BE2C (cell line): ENCODE results near the gene THADA.

Experiments used
- DNase-seq: peaks from one replicate; pipeline ENCODE4 v3.0.0-alpha.2; 2020
- H3K27me3 ChIP-seq: fragments of 250-450 bp; sonication (Bioruptor Pico); 2 replicates; pipeline ENCODE4 v1.5.1; 2020; ENCODE audit warnings: mild to moderate bottlenecking
- H3K36me3 ChIP-seq: fragments of 250-450 bp; sonication (Bioruptor Pico); 2 replicates; pipeline ENCODE4 v1.5.1; 2020; ENCODE audit warnings: mild to moderate bottlenecking
- H3K4me1 ChIP-seq: fragments of 250-450 bp; sonication (Bioruptor Pico); 2 replicates; pipeline ENCODE4 v1.5.1; 2020
- H3K4me3 ChIP-seq: 2 replicates; pipeline ENCODE4 v1.5.1; 2011; ENCODE audit warnings: low read depth, low read length
- H3K9me3 ChIP-seq: fragments of 250-450 bp; sonication (Bioruptor Pico); 2 replicates; pipeline ENCODE4 v1.5.1; 2020
- TF ChIP-seq, protein P1 (sequence below): IDR thresholded peaks from 2 replicates; pipeline ENCODE4 v1.5.1; 2012; ENCODE audit warnings: mild to moderate bottlenecking, low read depth, low read length

The THADA gene

GRCh38 chr2:43616967-43617680 is 21.3 kb upstream of the THADA start:
- TF ChIP-seq, protein P1, sequence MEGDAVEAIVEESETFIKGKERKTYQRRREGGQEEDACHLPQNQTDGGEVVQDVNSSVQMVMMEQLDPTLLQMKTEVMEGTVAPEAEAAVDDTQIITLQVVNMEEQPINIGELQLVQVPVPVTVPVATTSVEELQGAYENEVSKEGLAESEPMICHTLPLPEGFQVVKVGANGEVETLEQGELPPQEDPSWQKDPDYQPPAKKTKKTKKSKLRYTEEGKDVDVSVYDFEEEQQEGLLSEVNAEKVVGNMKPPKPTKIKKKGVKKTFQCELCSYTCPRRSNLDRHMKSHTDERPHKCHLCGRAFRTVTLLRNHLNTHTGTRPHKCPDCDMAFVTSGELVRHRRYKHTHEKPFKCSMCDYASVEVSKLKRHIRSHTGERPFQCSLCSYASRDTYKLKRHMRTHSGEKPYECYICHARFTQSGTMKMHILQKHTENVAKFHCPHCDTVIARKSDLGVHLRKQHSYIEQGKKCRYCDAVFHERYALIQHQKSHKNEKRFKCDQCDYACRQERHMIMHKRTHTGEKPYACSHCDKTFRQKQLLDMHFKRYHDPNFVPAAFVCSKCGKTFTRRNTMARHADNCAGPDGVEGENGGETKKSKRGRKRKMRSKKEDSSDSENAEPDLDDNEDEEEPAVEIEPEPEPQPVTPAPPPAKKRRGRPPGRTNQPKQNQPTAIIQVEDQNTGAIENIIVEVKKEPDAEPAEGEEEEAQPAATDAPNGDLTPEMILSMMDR = no peak
- Histone ChIP-seq H3K9me3 (no peaks in the 10 kb centered on the region), H3K4me1 (no peaks in the 10 kb centered on the region), H3K4me3 (no peak overlapping the region), H3K36me3 (no peaks in the 10 kb centered on the region), H3K27me3 (0 out of 2 replicates have a peak, but pooled peaks cover 15% of the 10 kb centered on the region)
- DNase-seq = no peak

DNA sequence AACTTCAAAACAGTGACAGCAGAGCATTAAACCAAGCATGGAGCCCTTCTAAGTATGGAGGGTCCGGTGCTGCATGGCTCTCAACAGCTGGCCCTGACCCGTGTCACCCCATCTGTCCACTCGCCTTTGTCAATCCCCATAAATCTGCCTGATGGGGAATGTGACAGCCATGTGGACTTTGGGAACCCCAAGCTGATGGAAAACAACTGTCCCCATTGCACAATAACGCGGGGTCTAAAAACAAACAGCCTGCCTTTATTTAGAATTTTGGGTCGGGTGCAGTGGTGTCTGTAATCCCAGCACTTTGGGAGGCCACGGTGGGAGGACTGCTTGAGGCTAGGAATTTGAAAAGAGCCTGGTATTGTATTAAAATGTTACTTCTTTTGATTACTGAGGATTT is 17.1 kb upstream of the THADA start:
- TF ChIP-seq, protein P1 = no peak
- no peaks in the 10 kb centered on the region for H3K27me3 ChIP-seq
- no peaks in the 10 kb centered on the region for H3K9me3 ChIP-seq
- no peaks in the 10 kb centered on the region for H3K36me3 ChIP-seq
- no peaks in the 10 kb centered on the region for H3K4me1 ChIP-seq
- DNase-seq = no peak
- H3K4me3 ChIP-seq = no peak overlapping the region

DNA sequence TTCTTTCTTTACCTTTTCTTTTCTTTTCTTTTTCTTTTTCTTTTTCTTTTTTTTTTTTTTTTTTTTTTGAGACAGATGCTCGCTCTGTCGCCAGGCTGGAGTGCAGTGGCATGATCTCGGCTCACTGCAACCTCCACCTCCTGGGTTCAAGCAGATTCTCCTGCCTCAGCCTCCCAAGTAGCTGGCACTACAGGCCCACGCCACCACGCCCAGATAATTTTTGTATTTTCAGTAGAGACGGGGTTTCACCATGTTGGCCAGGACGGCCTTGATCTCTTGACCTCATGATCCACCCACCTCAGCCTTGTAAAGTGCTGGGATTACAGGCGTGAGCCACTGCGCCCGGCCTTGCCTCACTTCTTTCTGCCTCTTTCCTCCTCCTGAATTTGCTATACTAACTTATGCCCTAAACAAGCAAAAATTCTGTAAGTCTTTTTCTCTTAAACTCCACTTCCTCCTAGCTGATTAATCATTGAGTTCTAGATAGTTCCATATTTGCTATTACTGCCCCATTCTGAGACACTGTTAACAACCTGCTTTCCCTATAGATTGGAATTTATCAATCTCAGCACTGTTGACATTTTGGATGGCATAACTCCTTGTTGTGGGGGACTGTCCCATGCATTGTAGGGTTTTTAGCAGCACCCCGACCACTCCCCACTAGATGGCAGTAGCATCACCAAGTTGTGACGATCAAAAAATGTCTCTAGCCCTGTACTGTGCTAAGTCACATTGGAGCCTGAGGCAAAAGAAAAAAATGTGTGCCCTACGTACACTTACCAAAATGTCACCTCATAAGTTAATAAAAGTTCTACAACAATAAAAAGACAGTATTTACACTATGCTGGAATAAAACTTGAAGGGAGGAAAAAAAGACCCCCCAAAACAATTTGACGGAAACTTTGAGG is 16.4 kb upstream of the THADA start:
- TF ChIP-seq, protein P1 = peak; percentile 91
- no peaks in the 10 kb centered on the region for H3K4me1 ChIP-seq
- no peaks in the 10 kb centered on the region for H3K9me3 ChIP-seq
- no peaks in the 10 kb centered on the region for H3K27me3 ChIP-seq
- DNase-seq = peak; percentile 73
- H3K4me3 ChIP-seq = no peak overlapping the region
- H3K36me3 ChIP-seq = no peaks in the 10 kb centered on the region

GRCh38 chr2:43610361-43610760 is 14.5 kb upstream of the THADA start:
- H3K9me3 ChIP-seq = no peaks in the 10 kb centered on the region
- TF ChIP-seq, protein P1 = no peak
- no peak for DNase-seq
- no peaks in the 10 kb centered on the region for H3K27me3 ChIP-seq
- no peaks in the 10 kb centered on the region for H3K36me3 ChIP-seq
- H3K4me1 ChIP-seq = no peaks in the 10 kb centered on the region
- no peak overlapping the region for H3K4me3 ChIP-seq

- Histone ChIP-seq H3K27me3 (no peaks in the 10 kb centered on the region), H3K36me3 (no peaks in the 10 kb centered on the region), H3K9me3 (no peaks in the 10 kb centered on the region), H3K4me1 (no peaks in the 10 kb centered on the region), H3K4me3 (no peak overlapping the region)
- DNase-seq = peak; percentile 51
- TF ChIP-seq, protein P1 = peak; percentile 83
Measured at GRCh38 chr2:43609290-43609918, 13.6 kb upstream of the THADA start.
